KOPT-K1 (cell line): ENCODE results near the gene USP20.
A peak's percentile ranks its signal among the peaks of the same experiment; 100 is the strongest.

Experiments used
- H3K27ac ChIP-seq: fragments of 200-600 bp; sonication (generic); 2 replicates; pipeline ENCODE4 v1.5.1; 2016; ENCODE audit warnings: antibody characterized with exemption, mild to moderate bottlenecking, low read depth, low read length; ENCODE audit not compliant: poor library complexity, severe bottlenecking
- H3K36me3 ChIP-seq: fragments of 200-600 bp; sonication (generic); 2 replicates; pipeline ENCODE4 v1.5.1; 2017; ENCODE audit warnings: antibody characterized with exemption, mild to moderate bottlenecking, low read length, moderate library complexity; ENCODE audit not compliant: insufficient read depth
- H3K9me3 ChIP-seq: fragments of 200-600 bp; sonication (generic); 2 replicates; pipeline ENCODE4 v1.5.1; 2017; ENCODE audit warnings: antibody characterized with exemption, low read length, mild to moderate bottlenecking; ENCODE audit not compliant: insufficient read depth, poor library complexity, severe bottlenecking

Gene USP20

DNA sequence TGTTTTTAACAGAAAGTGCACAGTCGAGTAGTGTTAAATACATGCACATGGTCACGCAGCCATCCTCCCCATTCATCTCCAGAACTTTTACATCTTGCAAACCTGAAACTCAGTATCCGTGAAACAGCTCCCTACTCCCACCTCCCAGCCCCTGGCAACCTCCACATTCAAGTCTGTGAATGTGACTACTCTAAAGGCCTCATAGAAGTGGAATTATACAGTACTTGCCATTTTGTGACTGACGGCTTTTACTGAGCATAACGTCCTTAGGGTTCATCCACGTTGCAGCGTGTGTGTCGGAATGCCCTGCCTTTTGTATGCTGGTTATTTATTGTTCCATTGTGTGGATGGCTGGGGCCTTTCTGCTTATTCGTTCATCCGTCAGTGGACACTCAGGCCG is 35.8 kb downstream of the USP20 start:
- Histone ChIP-seq H3K9me3 (no peaks in the 10 kb centered on the region), H3K27ac (no peak overlapping the region), H3K36me3 (peaks cover 31% of the 10 kb centered on the region)

DNA sequence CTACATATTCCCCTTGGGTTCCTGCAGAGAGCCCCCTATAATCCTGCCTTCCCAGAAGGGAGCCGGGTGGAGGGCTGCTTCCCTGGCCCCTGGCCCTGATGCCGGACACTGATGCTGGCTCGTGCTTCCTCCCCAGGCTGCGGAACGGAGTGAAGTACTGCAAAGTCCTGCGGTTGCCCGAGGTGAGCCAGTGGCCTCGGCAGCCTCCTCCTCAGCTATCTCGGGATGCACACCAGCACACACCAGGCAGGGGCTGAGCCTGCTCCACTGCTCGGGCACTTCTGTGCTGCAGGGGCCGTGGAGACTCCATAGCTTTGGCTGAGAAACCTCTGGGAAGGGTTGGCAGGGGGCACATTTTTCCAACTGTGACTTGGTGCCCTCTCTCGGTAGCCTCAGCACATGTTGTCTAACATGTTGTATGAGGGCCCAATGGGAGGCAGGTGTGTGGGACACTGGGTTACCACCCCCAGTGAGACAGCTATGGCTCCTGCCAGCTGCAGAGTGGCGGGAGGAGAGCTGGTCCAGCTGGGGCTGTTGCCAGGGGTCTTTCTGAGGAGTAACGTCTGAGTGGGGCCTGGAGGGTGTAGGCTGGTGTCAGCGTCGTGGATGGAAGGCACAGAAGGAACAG is 38.4 kb downstream of the USP20 start:
- H3K27ac ChIP-seq, result no peak overlapping the region
- peaks cover 21% of the 10 kb centered on the region for H3K36me3 ChIP-seq
- no peaks in the 10 kb centered on the region for H3K9me3 ChIP-seq

DNA sequence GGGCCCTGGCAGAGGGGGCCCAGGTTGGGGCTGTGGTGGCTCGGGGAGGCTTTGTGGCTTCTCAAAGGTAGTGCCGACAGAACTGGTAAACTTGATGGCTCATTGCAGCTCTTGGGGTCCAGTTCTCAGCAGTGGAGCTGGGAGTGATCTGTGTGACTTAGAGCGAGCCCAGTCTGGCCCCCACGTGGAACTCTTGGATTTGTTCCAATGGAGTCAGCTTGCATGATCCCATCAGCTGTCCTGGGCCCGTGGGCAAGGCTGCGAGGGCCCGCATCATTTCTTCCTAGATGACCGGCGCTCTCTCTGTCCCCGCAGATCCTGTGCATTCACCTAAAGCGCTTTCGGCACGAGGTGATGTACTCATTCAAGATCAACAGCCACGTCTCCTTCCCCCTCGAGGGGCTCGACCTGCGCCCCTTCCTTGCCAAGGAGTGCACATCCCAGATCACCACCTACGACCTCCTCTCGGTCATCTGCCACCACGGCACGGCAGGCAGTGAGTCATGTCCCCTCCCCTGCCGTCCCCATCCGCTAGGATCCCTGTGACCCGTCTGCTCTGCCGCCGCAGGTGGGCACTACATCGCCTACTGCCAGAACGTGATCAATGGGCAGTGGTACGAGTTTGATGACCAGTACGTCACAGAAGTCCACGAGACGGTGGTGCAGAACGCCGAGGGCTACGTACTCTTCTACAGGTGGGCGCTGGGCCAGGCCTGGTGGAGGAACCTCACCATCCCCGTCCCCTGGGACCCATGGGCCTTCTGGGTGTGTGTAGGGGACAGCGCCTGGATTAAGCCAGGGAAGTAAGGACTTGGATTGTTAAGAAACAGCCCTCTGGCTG is 39.2 kb downstream of the USP20 start:
- Histone ChIP-seq H3K27ac (no peak overlapping the region), H3K36me3 (peaks cover 21% of the 10 kb centered on the region)

DNA sequence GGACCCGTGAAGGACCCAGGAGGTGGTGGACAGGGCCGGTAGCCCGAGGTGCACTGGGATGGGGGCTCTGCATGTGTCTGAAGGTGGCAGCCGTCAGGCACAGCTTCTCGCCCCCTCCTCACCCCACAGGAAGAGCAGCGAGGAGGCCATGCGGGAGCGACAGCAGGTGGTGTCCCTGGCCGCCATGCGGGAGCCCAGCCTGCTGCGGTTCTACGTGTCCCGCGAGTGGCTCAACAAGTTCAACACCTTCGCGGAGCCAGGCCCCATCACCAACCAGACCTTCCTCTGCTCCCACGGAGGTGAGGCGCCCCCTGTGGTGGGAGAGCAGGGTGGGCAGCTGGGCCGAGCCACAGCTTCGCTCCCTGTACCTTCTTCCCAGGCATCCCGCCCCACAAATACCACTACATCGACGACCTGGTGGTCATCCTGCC is 39.9 kb downstream of the USP20 start:
- Histone ChIP-seq H3K27ac (no peak overlapping the region), H3K36me3 (peaks cover 14% of the 10 kb centered on the region), H3K9me3 (no peaks in the 10 kb centered on the region)

More for the DNA sequence above, 39.2 kb downstream of the USP20 start:
- H3K9me3 ChIP-seq, result no peaks in the 10 kb centered on the region

DNA sequence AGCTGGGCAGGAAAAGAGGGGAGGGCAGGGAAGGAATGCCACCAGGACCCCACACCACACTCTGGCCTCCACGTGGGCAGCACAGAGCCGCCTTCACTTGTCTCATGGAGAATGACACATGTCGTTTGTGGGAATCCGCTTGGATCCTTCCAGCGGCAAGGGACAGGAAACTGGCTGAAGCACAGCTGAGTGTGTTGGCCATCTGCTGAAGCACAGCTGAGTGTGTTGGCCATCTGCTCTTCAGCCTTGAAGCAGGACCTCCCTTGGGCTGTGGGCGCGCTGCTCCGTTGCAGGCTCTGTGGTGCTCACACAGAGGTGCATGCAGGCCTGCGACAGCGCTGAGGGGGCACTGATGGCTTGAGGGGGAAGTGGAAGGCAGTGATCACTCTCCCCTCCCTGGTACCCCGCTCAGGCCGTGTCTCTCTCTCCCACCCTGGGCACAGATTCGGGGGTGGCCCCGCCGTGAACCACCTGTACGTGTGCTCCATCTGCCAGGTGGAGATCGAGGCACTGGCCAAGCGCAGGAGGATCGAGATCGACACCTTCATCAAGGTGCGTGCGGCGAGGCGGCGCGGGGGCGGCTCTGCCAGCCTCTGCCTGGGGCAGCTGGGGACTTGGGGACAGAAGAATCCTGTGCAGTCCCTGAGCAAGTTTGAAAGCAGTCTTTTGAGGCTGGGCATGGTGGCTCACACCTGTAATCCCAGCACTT is 40.6 kb downstream of the USP20 start:
- Histone ChIP-seq H3K27ac (no peak overlapping the region), H3K36me3 (peaks cover 9% of the 10 kb centered on the region), H3K9me3 (no peaks in the 10 kb centered on the region)

DNA sequence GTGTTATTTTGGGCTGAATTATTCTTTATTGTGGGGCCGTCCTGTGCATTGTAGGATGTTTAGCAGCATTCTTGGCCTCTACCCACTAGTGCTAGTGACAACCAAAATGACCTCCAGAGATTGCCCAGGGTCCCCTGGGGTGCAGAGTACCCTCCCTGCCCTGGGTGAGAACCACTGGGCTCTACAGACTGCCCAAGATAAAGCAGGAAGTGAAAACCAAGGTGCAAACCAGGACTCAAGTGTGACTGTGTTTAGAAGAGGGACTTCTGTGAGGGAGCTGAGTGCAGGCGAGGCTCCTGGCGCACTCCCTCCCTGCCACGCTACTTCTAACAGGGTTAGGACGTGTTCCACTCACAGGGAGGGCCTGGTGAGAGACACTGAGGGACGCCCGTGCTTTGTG is 41.6 kb downstream of the USP20 start:
- H3K27ac ChIP-seq, result no peak overlapping the region
- H3K9me3 ChIP-seq, result no peaks in the 10 kb centered on the region
- peaks cover 3% of the 10 kb centered on the region for H3K36me3 ChIP-seq

DNA sequence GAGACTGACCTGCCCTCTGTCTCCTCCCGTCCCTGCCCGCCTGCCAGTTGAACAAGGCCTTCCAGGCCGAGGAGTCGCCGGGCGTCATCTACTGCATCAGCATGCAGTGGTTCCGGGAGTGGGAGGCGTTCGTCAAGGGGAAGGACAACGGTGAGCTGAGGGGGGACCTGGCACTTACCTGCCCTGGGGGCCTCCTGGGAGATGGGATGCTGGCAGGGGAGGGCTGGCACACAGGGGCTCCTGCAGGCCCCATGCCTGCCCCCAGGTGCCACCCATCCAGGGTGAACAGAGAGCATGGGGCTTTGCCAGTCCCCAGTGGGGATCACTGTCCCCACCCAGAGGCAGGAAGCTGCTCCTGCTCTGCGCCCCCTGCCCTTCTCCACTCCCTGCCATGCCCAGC is 43.0 kb downstream of the USP20 start:
- Histone ChIP-seq H3K27ac (no peak overlapping the region), H3K36me3 (no peaks in the 10 kb centered on the region; the same call in none of the 2 replicates), H3K9me3 (no peaks in the 10 kb centered on the region)

DNA sequence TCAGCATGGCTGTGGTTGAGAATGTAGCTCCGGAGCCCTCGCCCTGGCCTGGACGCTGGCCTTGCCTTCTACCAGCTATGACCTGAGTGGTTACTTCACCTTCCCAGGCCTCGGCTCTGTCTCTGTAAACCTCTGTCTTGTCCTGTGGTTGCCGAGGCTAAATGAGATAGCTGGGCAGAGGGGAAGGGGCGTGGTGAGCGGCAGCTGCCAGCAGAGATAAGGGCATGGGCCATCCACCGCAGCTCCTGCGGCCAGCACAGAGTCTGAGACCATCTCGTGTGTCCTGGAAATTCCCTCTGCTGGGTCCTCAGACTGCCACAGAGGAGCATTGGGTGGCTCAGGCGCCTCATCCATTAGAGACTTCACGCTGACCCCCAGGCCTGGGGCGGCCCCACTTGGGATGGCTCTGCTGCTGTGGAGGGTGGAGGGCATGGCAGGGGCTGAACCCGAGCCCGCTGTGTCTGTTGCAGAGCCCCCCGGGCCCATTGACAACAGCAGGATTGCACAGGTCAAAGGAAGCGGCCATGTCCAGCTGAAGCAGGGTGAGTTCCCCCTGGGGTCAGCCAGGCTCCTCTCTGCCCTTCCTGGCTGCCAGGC is 43.9 kb downstream of the USP20 start:
- peaks cover 5% of the 10 kb centered on the region for H3K36me3 ChIP-seq
- H3K27ac ChIP-seq, result no peak overlapping the region
- no peaks in the 10 kb centered on the region for H3K9me3 ChIP-seq

DNA sequence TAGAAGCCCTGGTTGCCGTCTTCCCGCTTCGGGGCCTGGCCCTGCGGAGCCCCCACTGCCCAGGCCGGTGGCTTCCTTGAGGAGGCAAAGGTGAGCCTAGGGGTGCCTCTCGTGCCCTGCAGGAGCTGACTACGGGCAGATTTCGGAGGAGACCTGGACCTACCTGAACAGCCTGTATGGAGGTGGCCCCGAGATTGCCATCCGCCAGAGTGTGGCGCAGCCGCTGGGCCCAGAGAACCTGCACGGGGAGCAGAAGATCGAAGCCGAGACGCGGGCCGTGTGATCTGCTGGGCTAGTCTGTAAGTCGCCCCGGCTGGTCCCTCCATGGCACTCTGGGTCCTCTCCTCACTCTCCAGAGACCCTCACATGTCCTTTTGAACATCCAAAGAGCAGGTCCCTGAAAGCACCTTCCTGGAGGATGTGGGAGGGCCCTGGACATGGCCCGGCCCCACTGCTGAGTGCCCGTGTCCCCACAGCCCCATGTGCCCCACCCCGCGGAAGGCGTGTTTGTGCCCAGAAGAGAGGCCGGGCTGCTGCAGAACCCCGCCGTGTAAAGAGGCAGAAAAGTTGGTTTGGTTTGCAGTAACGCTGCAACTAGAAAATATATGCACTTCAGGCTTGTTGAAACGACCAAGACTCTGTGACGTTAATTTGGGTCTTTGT is 44.9 kb downstream of the USP20 start:
- no peaks in the 10 kb centered on the region for H3K9me3 ChIP-seq
- H3K27ac ChIP-seq, result no peak overlapping the region
- peaks cover 5% of the 10 kb centered on the region for H3K36me3 ChIP-seq

DNA sequence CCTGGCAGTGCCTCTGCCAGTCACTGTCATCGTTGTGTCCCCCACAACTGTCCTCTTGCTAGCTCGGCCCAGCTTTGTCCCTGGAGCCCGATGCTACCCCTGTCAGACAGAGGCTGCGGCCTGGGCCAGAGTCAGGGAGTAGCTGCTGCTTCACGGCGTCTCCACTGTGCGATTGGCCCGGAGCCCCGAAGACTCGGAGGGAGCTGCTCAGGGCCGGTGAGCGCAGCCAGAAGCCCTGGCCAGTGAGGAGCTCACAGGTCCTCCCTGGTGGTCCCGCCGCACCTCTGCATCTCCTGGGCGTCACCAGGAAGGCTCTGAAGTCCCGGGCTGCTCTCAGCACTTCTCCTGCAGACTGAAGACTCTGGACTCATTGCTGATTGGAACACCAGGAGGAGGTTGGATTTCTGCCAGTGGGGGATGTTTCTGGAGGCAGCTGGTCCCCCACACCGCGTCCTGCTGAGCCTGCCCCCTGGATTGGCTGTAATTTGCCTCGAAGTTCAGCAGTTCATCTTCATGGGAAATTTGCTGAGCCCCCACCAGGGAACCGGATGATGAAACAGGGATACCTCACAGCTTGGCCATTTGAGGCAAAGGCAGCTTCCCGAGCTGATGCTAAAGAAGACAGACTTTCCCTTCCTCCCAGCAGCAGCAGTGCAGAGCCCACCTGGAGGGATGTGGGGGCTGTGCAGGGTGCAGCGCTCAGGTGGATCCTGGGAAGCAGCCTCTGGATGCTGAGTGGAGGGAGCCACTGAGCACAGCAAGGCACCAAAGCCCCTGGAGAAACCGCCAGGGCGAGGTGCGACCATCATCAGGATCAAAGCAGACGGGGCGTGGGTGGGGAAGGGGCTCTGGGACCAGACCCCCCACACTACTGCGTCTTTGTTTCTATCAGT is 45.6 kb downstream of the USP20 start:
- Histone ChIP-seq H3K27ac (no peak overlapping the region), H3K36me3 (peaks cover 5% of the 10 kb centered on the region), H3K9me3 (no peaks in the 10 kb centered on the region)

DNA sequence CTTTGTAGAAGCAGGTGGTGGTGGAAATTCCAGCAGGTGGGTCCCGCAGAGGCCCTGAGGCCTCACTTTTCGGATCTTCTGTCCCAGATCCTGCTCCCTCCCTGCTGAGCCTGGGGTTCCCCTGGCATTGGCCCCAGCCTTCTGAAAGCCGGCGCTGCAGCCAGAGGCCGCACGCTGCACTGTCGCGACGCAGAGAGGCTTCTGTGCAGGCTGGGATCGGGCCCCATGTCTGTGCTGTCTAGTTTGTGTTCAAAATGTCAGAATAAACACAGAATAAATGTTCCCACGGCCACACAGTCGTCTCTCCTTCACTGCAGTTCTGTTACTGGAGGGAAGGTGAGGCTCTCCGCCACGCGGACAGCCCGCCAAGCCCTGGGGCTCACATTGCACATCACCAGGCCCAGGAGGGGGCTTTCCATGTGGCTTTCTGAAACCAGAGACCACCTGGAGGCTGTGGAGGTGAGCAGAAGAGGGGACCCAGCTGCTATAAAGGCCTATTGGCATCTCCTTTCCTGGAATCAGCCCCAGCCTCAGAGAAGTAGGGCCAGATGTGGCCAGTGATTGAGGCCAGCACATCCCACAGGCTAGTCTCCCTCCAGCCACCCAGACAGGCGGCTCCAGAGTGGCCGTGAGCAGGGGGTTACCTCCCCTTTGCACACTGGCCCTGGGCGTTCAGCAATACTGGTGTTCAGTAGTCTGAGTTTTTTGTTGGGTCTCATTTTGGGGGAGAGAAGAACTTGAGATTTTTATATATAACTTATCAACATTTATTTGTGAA is 46.5 kb downstream of the USP20 start:
- Histone ChIP-seq H3K36me3 (peaks cover 5% of the 10 kb centered on the region), H3K27ac (no peak overlapping the region), H3K9me3 (no peaks in the 10 kb centered on the region)

DNA sequence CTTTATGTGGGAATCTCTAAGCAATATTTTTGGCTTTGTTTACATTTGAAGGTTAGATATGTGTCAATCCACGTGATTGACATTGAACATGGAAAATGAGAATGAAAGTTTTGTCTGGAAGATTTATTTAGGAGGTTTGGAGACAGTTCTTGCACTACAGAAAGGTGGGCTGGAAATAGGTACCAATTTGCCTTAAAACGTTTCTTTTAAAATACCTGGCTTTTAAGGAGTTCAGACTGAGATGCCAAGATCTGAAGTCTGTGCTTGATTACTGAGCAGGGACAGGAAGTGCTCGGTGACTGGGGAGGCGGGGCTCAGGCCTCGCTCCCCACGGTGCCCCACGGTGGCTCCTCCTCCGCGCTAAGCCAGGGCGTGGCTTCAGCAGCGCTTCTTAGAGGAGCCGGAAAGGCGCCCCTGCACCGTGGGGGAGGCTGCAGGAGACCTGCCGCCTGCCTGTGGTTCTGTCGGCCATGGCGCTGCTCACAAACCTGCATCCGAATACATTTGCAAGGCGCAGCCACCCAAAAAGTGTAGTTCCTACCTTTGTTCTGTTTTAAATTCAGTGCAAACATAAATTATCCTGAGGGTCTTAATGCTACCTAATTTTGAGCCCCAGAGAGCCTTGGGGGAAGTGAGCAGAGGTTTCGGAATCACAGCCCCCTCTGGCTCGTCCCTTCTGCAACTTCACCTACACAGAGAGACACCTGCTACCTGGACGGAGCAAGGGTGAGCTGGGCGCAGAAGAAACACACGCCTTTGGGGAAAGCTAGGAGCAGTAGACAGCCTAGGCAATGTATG is 49.2 kb downstream of the USP20 start:
- peak overlapping the region; percentile 100 for H3K27ac ChIP-seq
- H3K36me3 ChIP-seq, result peaks cover 5% of the 10 kb centered on the region; the same call in 1 of the 2 replicates

More for the DNA sequence above, 49.2 kb downstream of the USP20 start:
- H3K9me3 ChIP-seq, result no peaks in the 10 kb centered on the region
